DND-41 (cell line): ENCODE results near the gene RGMA.

Experiments
- EZH2 ChIP-seq: IDR thresholded peaks from 3 replicates; pipeline ENCODE4 v1.6.1; 2012; ENCODE audit warnings: borderline replicate concordance, low read depth, mild to moderate bottlenecking, moderate library complexity, low read length, inconsistent platforms; ENCODE audit not compliant: severe bottlenecking
- TF ChIP-seq, protein P1 (sequence below): IDR thresholded peaks from 2 replicates; pipeline ENCODE4 v1.5.1; 2012; ENCODE audit warnings: borderline replicate concordance, low read length, moderate library complexity, mild to moderate bottlenecking; ENCODE audit not compliant: poor library complexity, severe bottlenecking; ENCODE audit errors: extremely low read depth

DNA sequence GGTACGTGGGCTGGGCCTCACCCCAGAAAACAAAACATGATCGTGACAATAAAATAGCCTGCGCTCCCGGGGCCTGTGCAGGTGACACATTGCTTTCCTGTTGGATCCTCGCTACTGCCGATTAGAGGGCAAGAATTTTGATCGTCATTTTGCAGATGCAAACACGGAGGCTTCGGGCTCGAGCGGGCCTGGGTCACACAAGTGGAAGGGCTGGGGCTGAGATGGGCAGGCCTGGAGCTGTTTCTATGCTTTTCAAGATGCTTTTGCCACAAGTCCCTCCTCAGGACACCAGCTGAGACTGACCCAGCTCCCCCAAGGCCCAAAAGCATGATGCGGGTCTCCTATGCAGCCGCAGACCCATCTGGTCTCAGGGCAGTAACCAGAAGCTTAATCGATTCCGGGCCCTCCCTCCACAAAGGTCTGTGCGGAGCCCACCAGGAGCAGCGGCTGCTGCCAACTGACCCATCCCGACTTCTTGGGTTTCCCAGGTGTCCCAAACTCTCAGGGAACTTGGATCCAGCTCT, 30.0 kb downstream of the RGMA start:
- TF ChIP-seq, protein P1, sequence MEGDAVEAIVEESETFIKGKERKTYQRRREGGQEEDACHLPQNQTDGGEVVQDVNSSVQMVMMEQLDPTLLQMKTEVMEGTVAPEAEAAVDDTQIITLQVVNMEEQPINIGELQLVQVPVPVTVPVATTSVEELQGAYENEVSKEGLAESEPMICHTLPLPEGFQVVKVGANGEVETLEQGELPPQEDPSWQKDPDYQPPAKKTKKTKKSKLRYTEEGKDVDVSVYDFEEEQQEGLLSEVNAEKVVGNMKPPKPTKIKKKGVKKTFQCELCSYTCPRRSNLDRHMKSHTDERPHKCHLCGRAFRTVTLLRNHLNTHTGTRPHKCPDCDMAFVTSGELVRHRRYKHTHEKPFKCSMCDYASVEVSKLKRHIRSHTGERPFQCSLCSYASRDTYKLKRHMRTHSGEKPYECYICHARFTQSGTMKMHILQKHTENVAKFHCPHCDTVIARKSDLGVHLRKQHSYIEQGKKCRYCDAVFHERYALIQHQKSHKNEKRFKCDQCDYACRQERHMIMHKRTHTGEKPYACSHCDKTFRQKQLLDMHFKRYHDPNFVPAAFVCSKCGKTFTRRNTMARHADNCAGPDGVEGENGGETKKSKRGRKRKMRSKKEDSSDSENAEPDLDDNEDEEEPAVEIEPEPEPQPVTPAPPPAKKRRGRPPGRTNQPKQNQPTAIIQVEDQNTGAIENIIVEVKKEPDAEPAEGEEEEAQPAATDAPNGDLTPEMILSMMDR = no peak
- no peak for TF ChIP-seq EZH2
